Thyroid gland (tissue), 4 donors: ENCODE results near the gene ZNF330.

Experiments
- POLR2A ChIP-seq, 2 donors: fragments of 450-650 bp; IDR thresholded peaks; one replicate each; pipeline ENCODE4 v1.6.1; 2017; ENCODE audit warnings: antibody characterized with exemption in 2 of 2, mild to moderate bottlenecking in 2 of 2, moderate library complexity in 1 of 2
- TF ChIP-seq, protein P1 (sequence below), 6 experiments: fragments of 200-600 bp in 3 of 6; fragments of 450-650 bp in 3 of 6; sonication (generic) in 3 of 6; IDR thresholded peaks; one replicate each; pipeline ENCODE4 v1.5.1; 2016 to 2019; ENCODE audit warnings: antibody characterized with exemption in 6 of 6, mild to moderate bottlenecking in 2 of 6, inconsistent platforms in 1 of 6, moderate library complexity in 1 of 6

DNA sequence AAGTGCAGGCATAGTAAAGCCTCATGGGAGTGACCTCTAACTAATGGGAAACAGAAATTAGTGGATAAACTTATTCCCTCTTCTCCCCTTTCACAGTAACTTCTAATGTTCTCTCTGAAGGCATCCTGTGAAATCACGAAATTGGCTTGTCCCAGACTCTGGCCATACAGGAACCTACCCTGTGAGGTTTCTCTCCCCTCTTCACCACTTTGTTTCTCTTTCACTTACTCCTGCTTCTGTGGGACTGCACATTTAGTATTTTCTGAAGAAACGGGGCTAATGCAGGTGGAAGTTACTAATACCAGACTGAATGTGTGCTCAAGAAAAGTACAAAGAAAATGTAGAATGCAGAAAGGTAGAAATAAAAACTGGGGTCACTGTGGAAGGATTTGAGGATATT lies 20.0 kb downstream of the ZNF330 start:
- TF ChIP-seq, protein P1, sequence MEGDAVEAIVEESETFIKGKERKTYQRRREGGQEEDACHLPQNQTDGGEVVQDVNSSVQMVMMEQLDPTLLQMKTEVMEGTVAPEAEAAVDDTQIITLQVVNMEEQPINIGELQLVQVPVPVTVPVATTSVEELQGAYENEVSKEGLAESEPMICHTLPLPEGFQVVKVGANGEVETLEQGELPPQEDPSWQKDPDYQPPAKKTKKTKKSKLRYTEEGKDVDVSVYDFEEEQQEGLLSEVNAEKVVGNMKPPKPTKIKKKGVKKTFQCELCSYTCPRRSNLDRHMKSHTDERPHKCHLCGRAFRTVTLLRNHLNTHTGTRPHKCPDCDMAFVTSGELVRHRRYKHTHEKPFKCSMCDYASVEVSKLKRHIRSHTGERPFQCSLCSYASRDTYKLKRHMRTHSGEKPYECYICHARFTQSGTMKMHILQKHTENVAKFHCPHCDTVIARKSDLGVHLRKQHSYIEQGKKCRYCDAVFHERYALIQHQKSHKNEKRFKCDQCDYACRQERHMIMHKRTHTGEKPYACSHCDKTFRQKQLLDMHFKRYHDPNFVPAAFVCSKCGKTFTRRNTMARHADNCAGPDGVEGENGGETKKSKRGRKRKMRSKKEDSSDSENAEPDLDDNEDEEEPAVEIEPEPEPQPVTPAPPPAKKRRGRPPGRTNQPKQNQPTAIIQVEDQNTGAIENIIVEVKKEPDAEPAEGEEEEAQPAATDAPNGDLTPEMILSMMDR (IDR thresholded peaks at IDR 0.05) = no peak
- no peak for TF ChIP-seq POLR2A (IDR thresholded peaks at IDR 0.05)
